NCI-H460 (cell line): ENCODE data around the gene TCL1A. TPM values are rescaled to one million over a fixed set of nuclear protein-coding genes. Genes with fewer than 3 reads are reported as not detected.
"Not testable (repeated sequence)": the region's sequence is repeated elsewhere in the genome, so short reads cannot be mapped to it uniquely, and the experiment has no call there.

ENCODE experiments used
- DNase-seq: peaks from one replicate; pipeline ENCODE4 v3.0.0-alpha.2; 2016; ENCODE audit warnings: low read depth; ENCODE audit errors: extremely low read depth
- small RNA-seq, 2 experiments: library from RNA; depleted of rRNA; stranded (forward); fragments of <200 nt; gene quantifications; one replicate each; pipeline ENCODE3, GENCODE V24; 2014
- total RNA-seq: library from RNA; depleted of rRNA; stranded (reverse); fragments of >200 nt; shearing (Covaris generic); gene quantifications from 2 replicates; pipeline ENCODE4 v1.2.3, GENCODE V29; 2014; rRNA removed

Gene TCL1A
- total RNA-seq, 1 experiment from 2014 or later, result not detected

DNA sequence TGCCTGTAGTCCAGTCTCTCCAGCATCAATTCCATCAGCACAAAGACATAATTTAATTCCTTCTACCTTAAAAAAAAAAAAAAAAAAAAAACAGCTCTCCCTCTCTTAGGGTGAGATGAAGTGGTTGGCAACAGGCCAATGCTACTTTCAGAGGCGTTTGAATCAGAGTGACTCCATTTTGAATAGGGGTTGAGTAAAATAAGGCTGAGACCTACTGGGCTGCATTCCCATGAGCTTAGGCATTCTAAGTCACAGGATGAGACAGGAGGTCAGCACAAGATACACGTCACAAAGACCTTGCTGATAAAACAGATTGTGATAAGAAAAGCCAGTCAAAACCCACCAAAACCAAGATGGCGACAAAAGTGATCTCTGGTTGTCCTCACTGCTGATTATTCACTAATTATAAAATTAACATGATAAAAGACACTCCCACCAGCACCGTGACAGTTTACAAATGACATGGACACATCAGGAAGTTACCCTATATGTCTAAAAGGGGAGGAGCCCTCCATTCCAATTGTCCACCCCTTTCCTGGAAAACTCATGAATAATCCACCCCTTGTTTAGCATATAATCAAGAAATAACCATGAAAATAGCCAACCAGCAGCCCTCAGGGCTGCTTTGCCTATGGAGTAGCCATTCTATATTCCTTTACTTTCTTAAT, 34.6 kb downstream of the TCL1A start:
- no peak for DNase-seq

DNA sequence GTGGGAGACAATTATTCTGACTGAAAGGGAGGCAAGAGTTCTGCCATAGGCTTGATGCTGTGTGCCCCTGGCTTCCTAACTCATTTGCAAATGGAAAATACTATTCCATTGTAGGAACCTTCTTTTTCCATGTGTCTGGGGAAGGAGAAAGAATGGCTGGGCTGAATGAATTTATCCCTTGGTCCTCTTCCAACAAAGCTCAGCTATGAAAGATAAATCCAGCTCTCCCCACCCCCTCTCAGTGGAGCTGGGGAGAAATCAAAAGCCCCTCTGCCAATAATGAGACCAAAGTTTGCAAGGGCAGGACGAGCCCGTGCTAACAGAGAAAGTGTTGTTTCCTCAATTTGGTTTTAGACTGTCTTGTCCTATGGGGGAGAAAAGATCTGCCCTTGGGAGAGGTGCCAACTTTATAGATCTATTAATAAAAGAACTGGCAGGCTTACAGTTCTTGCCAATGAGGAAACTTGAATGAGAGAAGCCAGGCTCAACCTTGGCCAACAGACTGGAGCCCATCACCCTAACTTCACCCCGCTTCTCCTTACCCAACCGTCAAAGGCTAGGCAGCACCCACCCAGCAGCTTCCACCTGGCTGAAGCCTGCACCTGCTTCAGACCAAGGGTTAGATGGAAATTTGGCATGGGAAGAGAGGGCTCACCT, 36.6 kb downstream of the TCL1A start:
- no peak for DNase-seq

DNA sequence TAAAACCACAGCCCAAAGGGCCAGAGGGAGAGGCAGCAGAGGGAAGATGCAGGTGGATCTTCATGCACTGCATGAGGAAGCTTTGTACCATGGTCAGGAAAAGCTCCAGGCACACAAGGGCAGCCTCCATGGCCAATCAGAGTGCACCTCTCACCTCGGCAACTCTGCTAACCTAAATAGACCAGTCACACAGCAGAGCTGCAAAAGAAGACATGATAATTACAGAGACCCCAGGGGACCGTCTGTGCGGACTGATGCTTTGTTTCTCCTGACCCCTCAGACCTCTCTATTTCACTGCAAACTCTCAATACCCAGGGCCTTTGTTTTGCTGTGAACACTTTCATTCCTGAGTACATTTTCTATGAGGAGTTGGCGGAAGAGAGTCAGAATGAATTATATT, 38.4 kb downstream of the TCL1A start:
- no peak for DNase-seq

DNA sequence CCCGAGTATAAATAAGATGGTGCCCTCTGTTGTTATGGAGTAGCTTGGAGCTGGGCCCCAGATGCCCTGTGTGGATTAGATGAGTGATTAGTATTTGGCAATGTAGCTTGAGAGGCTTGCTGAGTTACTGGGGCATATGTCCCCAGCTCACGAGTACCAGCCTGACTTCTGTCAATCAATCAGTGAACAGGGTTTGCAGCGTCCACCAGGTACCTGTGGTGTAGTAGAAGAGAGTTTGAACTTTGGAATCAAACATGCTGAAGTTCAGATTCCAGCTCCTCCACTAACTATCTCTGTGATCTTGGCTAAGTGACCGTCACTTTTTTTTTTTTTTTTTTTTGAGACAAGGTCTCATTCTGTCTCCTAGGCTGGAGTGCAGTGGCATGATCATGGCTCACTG, 39.3 kb downstream of the TCL1A start:
- no peak for DNase-seq

DNA sequence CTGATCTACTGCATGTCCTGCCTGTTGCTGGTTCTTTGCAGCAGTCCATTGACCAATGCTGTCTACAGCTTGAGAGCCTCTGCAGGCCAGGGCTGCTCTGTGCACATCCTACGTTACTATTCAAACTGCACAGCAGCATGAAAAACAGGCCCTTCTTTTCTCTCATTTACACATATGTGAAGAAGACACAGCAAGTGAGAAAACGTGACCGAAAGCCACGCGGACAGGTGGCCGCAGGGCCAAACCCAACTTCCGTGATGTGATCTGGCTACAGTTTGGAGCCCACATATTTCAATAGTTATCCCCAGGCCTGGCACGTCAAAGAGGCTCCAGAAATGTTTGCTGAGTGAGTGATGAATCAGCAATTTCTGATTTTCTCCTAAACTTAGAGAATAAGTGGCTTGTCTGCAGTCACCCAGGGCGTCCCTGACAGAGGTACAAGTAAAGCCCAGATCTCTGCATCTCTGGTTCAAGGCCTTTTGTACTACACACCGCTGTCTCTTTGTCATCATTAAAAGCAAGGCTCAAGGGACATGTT, 45.6 kb downstream of the TCL1A start:
- no peak for DNase-seq

DNA sequence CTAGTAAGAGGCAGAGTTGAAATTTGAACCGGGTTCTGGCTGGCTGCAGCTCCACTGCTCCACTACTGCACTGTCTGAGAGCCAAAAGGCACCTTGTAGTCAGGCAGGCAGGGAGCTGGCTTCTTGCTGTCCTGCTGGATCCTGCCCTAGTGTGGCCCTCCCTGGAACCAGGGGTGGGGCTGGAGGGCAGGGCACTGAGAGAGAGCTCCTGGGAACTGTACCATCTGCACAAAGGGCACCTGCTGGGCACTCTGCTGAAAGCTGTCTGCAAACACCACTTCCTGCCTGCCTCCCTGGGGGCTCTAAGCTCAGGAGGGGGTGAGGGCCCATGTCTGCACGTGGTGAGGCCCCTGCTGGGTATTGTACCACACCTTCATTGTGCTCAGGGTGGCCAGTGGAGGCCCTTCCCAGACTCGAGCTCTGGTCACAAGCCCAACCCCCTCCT, 46.7 kb downstream of the TCL1A start:
- no peak for DNase-seq

DNA sequence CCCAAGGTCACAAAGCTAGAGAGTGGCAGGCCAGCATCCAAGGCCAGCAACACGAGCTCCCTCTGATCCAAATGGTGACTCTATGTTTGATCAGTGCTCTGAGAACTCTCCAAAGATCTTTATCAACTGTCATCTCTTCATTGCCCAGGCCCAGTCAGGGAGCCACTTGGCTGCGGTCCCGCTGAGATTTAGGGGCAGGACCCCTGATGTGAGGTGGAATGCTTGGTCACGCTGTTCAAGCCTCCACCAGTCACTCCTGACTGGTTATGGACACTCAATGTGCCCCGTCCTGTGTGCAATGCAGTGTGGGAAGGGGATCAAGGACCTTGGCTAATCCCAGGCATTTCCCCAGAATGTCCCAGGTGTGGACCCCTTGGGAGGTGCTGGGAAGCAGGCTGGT, 47.5 kb downstream of the TCL1A start:
- DNase-seq, result no peak

DNA sequence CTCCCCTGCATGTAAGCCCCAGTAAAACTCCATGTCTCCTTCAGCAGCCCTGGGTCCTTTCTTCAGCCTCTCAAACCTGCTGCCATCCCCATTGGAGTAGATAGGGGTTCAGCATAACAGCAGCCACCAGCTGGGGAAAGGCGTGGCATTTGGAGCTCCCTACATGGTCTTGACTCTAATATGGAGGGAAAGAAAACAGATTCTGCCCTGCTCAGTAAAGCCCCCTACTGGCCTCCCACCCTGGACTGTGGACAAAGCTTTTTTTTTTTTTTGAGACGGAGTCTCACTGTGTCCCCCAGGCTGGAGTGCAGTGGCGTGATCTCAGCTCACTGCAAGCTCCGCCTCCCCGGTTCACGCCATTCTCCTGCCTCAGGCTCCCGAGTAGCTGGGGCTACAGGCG, 48.4 kb downstream of the TCL1A start:
- DNase-seq, result not testable (repeated sequence)

DNA sequence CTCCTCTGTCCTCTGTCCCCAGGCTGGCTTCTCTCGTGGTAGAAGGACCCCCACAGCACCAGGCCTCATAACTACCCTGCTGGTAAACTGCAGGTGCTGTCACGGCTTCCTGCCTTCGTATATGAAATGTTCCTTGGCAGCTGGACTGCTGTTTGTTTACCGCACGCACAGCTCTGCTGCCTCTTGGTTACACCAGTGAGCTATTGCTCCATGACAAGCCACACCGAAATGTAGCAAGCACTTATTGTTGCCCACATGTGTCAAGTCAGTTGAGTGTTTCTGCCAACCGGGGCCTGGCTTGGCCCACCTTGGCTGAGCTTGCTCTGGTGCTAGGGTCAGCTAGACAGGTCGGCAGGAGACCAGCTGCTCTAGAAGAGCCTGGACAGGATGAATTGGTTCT, 49.4 kb downstream of the TCL1A start:
- DNase-seq, result no peak

DNA sequence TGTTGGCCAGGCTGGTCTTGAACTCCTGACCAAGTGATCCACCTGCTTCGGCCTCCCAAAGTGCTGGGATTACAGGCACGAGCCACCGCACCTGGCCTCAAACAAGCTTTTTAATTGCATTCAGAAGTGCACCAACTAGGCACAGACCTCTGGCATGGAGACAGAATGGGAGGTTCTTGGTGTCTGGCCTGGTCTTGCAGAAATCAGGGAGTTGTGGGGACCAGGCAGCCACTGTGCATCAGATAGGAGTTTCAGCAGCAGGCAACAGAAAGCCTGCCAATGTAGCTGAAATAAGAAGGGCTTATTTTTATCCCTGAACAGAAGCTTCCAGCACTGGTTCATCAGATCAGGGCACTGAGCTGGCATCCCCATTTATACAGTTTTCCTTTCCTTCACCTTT, 49.9 kb downstream of the TCL1A start:
- no peak for DNase-seq

DNA sequence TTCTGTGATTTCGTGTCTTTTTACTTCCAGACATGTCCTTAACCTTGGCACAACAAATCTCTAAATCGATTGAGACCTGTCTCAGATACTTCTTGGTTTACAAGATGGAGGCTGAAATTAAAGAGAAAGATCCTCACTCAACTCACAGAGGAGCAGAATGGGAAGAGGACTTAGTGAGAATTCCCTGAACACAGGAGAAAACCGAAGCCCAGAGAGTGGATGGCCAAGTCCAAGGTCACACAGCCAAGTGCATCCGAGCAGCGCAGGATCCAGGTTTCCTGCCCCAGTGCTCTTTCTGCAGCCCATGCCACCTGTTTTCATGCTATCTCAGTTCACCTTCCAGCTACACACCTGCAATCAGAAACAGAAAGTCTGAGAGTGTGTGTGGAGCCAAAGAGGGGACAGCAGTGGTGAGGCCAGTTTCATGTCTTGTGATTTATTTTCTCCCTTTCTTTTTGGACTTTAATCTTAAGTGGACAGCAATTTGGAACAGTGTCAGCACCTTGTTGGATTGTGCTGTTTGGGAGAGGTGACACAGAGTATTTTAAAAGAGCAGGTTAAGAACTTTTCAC, 50.6 kb downstream of the TCL1A start:
- DNase-seq, result no peak

DNA sequence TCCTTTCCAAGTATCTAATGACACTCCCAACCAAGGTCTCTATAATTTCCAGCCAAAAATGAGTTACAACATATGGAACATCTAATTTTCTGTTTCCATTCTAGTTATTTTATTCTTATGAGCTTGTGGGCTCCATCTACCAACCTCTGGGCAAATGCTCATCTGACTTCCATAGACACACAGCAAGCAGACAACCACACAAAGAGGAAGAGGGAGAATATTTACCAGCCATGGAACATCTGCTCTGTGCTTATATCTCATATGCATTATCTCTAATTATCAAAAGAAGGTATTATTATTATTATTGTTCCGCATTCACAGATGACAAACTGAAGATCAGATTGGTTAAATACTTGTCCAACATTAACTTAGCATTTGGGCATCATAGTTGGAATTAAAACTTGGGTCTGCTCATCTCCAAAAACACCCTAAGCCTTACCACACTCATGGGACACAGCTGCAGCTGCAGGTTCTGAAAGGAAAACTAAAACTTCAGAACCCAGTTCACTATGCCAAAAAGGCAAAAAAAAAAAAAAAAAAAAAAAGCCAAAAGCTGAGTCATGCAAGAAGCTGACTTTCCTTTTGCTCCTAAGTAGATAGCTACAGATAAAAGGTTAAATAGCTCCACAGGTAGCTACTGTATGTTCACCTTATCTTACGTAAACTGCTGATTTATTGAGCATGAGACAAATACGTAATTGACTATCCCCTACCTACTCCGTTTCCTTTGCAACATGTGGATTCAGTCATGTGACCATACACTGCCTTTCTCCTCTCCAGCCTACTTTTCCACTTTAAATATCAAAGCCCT, 51.3 kb downstream of the TCL1A start:
- no peak for DNase-seq

DNA sequence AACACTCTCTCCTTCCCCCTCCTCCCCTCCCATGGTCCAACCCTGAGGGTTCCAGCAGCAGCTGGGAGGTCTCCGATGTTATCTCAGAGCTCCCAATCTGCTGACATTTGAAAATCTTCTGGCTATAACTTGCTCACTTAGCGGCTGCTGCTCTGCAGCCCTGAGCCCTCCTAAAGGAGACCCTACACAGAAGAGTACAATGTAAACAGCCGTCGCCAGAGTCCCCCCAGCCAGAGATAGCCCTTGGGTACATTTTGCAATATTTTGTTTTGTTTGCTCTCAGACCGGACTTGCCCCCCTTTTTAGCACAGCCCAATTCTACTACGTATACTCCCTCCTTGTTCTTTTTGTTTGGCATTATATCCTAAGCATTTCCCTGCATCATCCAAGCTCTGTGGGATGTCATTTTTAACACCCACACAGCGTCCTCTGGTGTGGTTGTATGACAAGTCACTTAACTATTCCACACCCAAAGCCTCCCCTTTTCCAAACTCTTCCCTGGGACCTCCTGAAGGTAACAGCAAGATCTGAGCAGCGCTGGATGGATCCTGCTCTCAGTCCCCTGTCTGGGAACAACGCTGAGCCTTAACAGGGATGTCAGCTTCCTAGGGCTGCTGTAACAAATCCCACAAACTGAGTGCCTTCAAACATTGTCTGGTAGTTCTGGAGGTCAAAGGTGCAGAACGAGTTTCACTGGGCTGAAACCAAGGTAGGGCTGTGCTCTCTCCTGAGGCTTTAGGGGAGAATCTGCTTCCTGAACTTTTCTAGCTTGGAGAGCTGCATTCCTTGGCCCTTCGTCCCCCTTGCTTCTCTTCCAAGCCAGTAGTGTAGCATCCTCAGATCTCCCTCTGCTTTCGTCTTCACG, 53.0 kb downstream of the TCL1A start:
- DNase-seq, result no peak

DNA sequence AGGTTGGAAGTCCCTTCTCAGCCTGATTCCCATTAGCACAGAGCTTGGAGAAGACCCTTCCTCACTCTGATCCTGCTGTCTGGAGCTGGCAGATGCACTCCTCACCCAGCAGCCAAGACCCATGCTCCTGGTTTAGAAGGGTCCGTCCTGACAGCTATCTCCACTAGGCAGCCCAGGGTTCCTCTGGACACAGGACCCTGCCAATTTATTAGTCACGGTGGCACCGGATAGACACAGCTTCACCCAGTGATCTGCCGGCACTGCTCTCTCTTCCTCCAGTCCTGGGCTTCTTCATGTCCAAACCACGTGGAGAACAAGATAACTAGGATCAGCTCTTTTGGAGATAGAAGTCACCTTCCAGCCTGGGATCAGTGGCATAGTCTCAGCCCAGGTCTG, 53.9 kb downstream of the TCL1A start:
- no peak for DNase-seq

Small RNA genes within 50 kb of the gene (small RNA-seq; reads per million reads assigned to genes)
- gene RF02193, result 0 reads per million in 2 experiments

Other genes with a start within 250 kb of the TCL1A start
- gene SYNE3, start 197.5 kb downstream of the TCL1A start, total RNA-seq, result 2.7 and 4.0 TPM in 2 replicates
- 52.1 and 56.4 TPM in 2 replicates for gene GLRX5, start 179.1 kb downstream of the TCL1A start, total RNA-seq
- gene TCL1B, start 27.7 kb downstream of the TCL1A start, total RNA-seq, result not detected in 2 replicates
- not detected in 2 replicates for gene TUNAR, start 162.7 kb upstream of the TCL1A start, total RNA-seq